K562 (cell line): ENCODE measurements around the gene CAVIN1. TPM values are rescaled to one million over a fixed set of nuclear protein-coding genes. Genes with fewer than 3 reads are reported as not detected.

Source experiments
- CBX3 ChIP-seq, 2 experiments: IDR thresholded peaks; 1 replicate in 1 of 2; 2 replicates in 1 of 2; pipeline ENCODE4 v1.6.1; 2012; ENCODE audit warnings: inconsistent platforms in 2 of 2, low read length in 2 of 2, borderline replicate concordance in 1 of 2, control low read depth in 1 of 2
- CHD2 ChIP-seq: IDR thresholded peaks from 2 replicates; pipeline ENCODE4 v1.6.1; 2011; ENCODE audit warnings: low read depth, low read length
- GTF3C2 ChIP-seq: IDR thresholded peaks from 3 replicates; pipeline ENCODE4 v1.6.1; 2011; ENCODE audit warnings: borderline replicate concordance, mild to moderate bottlenecking, moderate library complexity; ENCODE audit not compliant: insufficient read length; ENCODE audit errors: extremely low read depth
- HNRNPK ChIP-seq: fragments of 200-400 bp; formaldehyde crosslinking; IDR thresholded peaks from one replicate; pipeline ENCODE4 v1.6.1; 2018; ENCODE audit warnings: mild to moderate bottlenecking, low read depth, low read length; ENCODE audit not compliant: poor library complexity, severe bottlenecking
- IRF9 ChIP-seq: fragments of 450-650 bp; IDR thresholded peaks from 2 replicates; pipeline ENCODE4 v1.6.1; 2016; ENCODE audit warnings: missing biosample characterization, missing genetic modification characterization
- NFIC ChIP-seq: fragments of 450-650 bp; IDR thresholded peaks from 2 replicates; pipeline ENCODE4 v1.6.1; 2017; ENCODE audit warnings: mild to moderate bottlenecking, inconsistent platforms
- NKRF ChIP-seq: fragments of 450-650 bp; IDR thresholded peaks from 2 replicates; pipeline ENCODE4 v1.6.1; 2016; ENCODE audit warnings: borderline replicate concordance
- PCBP1 ChIP-seq: fragments of 200-400 bp; formaldehyde crosslinking; IDR thresholded peaks from 2 replicates; pipeline ENCODE4 v1.6.1; 2018; ENCODE audit warnings: mild to moderate bottlenecking, low read depth, low read length; ENCODE audit not compliant: poor library complexity, severe bottlenecking
- RBM39 ChIP-seq: fragments of 200-400 bp; formaldehyde crosslinking; optimal IDR thresholded peaks from 2 replicates; pipeline ENCODE3; 2018; ENCODE audit warnings: low read depth, low read length
- RNF219 ChIP-seq: fragments of 250-450 bp; sonication (Bioruptor Pico); IDR thresholded peaks from 2 replicates; pipeline ENCODE4 v1.5.0; 2022; ENCODE audit warnings: mild to moderate bottlenecking
- TRIM25 ChIP-seq: fragments of 450-650 bp; IDR thresholded peaks from 2 replicates; pipeline ENCODE4 v1.7.0; 2016; ENCODE audit warnings: borderline replicate concordance
- ZNF282 ChIP-seq: sonication (generic); formaldehyde crosslinking; IDR thresholded peaks from 2 replicates; pipeline ENCODE4 v1.8.1; 2023; ENCODE audit warnings: missing genetic modification reagents
- ZNF395 ChIP-seq: fragments of 200-800 bp; sonication (Bioruptor generic); IDR thresholded peaks from 2 replicates; pipeline ENCODE4 v1.6.1; 2017; ENCODE audit warnings: missing genetic modification characterization, missing compliant biosample characterization
- ZNF695 ChIP-seq: fragments of 450-650 bp; formaldehyde crosslinking; IDR thresholded peaks from 2 replicates; pipeline ENCODE4 v1.4.0; 2020; ENCODE audit warnings: mild to moderate bottlenecking, moderate library complexity
- polyA plus RNA-seq, 8 experiments: library from polyadenylated mRNA; depleted of rRNA in 4 of 8; stranded (reverse) in 5 of 8; unstranded in 3 of 8; fragments of >200 nt; fragmentation: Nextera tagmentation in 2 of 8; fragmentation: Illumina TruSeq in 1 of 8; extraction: Ambion mirVana in 2 of 8; extraction: Trizol in 1 of 8; gene quantifications; 2 replicates each; pipeline versions ENCODE4 v1.2.1 to v1.2.3, GENCODE V29; 2011 to 2014; ENCODE audit warnings: inconsistent platforms in 1 of 8, missing spikeins in 1 of 8
- total RNA-seq, 7 experiments: library from RNA; depleted of rRNA in 6 of 7; stranded (reverse); fragments of >200 nt in 6 of 7; fragmentation: Illumina TruSeq in 2 of 7; extraction: Trizol in 2 of 7; gene quantifications; 2 replicates each; pipeline versions ENCODE4 v1.2.1 to v1.2.3, GENCODE V29; 2011 to 2021; ENCODE audit warnings: low replicate concordance in 1 of 7

CAVIN1 gene
- total and polyA plus RNA-seq, 9 of the 15 experiments (the other 6 are each of a cell fraction or from before 2014, with no cell fraction given), result 6.8 to 162 (median 74.5) TPM

GRCh38 chr17:42456223-42457106 lies 33.4 kb upstream of the CAVIN1 start (continued):
- TF ChIP-seq NKRF (peak; percentile 62; the same call in 1 of the 2 replicates), ZNF695 (CRISPR knock-in tag) (no peak), CBX3 (IDR thresholded peaks at IDR 0.05; ENCODE audit: borderline replicate concordance in 1 of 2, low read length in 2 of 2) (peak in 1 of 2 experiments; percentile 41; a peak in 2 of 3 replicates), TRIM25 (no peak), IRF9 (tag) (no peak), GTF3C2 (no peak), RBM39 (no peak), ZNF282 (CRISPR knock-in tag) (no peak), PCBP1 (no peak), HNRNPK (no peak), ZNF395 (CRISPR knock-in tag) (peak; percentile 41; the same call in 1 of the 2 replicates), CHD2 (no peak), NFIC (peak; percentile 74), RNF219 (no peak)
